HepG2 (cell line): Measurements from ENCODE around the gene SFT2D1. TPM values are rescaled to one million over a fixed set of nuclear protein-coding genes. Genes with fewer than 3 reads are reported as not detected.

Source experiments
- ARNTL ChIP-seq: sonication (generic); formaldehyde crosslinking; IDR thresholded peaks from 2 replicates; pipeline ENCODE4 v1.4.0; 2020; ENCODE audit warnings: mild to moderate bottlenecking, missing genetic modification reagents
- CAMTA2 ChIP-seq: sonication (generic); formaldehyde crosslinking; IDR thresholded peaks from 2 replicates; pipeline ENCODE4 v1.4.0; 2020; ENCODE audit warnings: mild to moderate bottlenecking, missing genetic modification reagents, borderline replicate concordance
- ELF1 ChIP-seq: sonication (generic); formaldehyde crosslinking; IDR thresholded peaks from 2 replicates; pipeline ENCODE4 v1.4.0; 2020; ENCODE audit warnings: missing genetic modification reagents
- GTF2F1 ChIP-seq: fragments of 150-350 bp; IDR thresholded peaks from 2 replicates; pipeline ENCODE4 v1.6.1; 2014; ENCODE audit warnings: low read length
- HNRNPK ChIP-seq: fragments of 200-400 bp; formaldehyde crosslinking; IDR thresholded peaks from 2 replicates; pipeline ENCODE4 v1.6.1; 2018; ENCODE audit warnings: low read length, low read depth, moderate library complexity, mild to moderate bottlenecking; ENCODE audit not compliant: poor library complexity, severe bottlenecking
- MXI1 ChIP-seq: IDR thresholded peaks from 3 replicates; pipeline ENCODE4 v1.6.1; 2012; ENCODE audit warnings: low read depth, low read length, inconsistent platforms, borderline replicate concordance
- MYPOP ChIP-seq: sonication (generic); formaldehyde crosslinking; IDR thresholded peaks from 2 replicates; pipeline ENCODE4 v1.8.1; 2023; ENCODE audit warnings: mild to moderate bottlenecking, moderate library complexity, missing genetic modification reagents
- NCOR1 ChIP-seq: fragments of 200-600 bp; sonication (generic); IDR thresholded peaks from 2 replicates; pipeline ENCODE4 v1.7.0; 2017; ENCODE audit warnings: antibody characterized with exemption, low read length, borderline replicate concordance
- PLRG1 ChIP-seq: fragments of 450-650 bp; conservative IDR thresholded peaks from 2 replicates; pipeline ENCODE4 v1.6.1; 2016
- TEF ChIP-seq: sonication (generic); formaldehyde crosslinking; IDR thresholded peaks from 2 replicates; pipeline ENCODE4 v1.5.0; 2020; ENCODE audit warnings: missing genetic modification reagents
- TIGD3 ChIP-seq: sonication (generic); formaldehyde crosslinking; IDR thresholded peaks from 2 replicates; pipeline ENCODE4 v1.5.1; 2020; ENCODE audit warnings: mild to moderate bottlenecking, missing genetic modification reagents, borderline replicate concordance
- ZNF326 ChIP-seq: sonication (generic); formaldehyde crosslinking; IDR thresholded peaks from 2 replicates; pipeline ENCODE4 v1.4.0; 2020; ENCODE audit warnings: missing genetic modification reagents, borderline replicate concordance
- ZNF639 ChIP-seq: conservative IDR thresholded peaks from 2 replicates; pipeline ENCODE4 v1.6.1; 2018; ENCODE audit warnings: missing genetic modification reagents
- ZNF773 ChIP-seq: sonication (generic); formaldehyde crosslinking; IDR thresholded peaks from 2 replicates; pipeline ENCODE4 v1.4.0; 2020; ENCODE audit warnings: missing genetic modification reagents, borderline replicate concordance
- polyA plus RNA-seq, 8 experiments: library from polyadenylated mRNA; depleted of rRNA in 3 of 8; stranded (reverse) in 7 of 8; unstranded in 1 of 8; fragments of >200 nt; fragmentation: Illumina TruSeq in 4 of 8; extraction: Trizol in 4 of 8; gene quantifications; 2 replicates each; pipeline versions ENCODE4 v1.2.1 to v1.2.3, GENCODE V29; 2011 to 2016; ENCODE audit warnings: low read depth in 4 of 8, missing spikeins in 1 of 8, mixed read lengths in 1 of 8; ENCODE audit not compliant: insufficient read depth in 1 of 8
- total RNA-seq, 5 experiments: library from RNA; depleted of rRNA; stranded (reverse); fragments of >200 nt; fragmentation: Illumina TruSeq; extraction: Trizol; gene quantifications; 2 replicates each; pipeline ENCODE4 v1.2.3, GENCODE V29; 2016; ENCODE audit warnings: low read depth in 1 of 5
- TF ChIP-seq, protein P1 (sequence below): sonication (generic); formaldehyde crosslinking; IDR thresholded peaks from 2 replicates; pipeline ENCODE4 v1.4.0; 2020; ENCODE audit warnings: mild to moderate bottlenecking, missing genetic modification reagents
- TF ChIP-seq, protein P2 (sequence below): sonication (generic); formaldehyde crosslinking; IDR thresholded peaks from 2 replicates; pipeline ENCODE4 v1.8.1; 2023; ENCODE audit warnings: mild to moderate bottlenecking, missing genetic modification reagents
- TF ChIP-seq, protein P3 (sequence below): sonication (generic); formaldehyde crosslinking; IDR thresholded peaks from 2 replicates; pipeline ENCODE4 v1.5.1; 2020; ENCODE audit warnings: mild to moderate bottlenecking, missing genetic modification reagents, moderate library complexity

Gene SFT2D1
- total and polyA plus RNA-seq, 2 of the 13 experiments (the other 11 are each of a cell fraction or from before 2014, with no cell fraction given): 115 to 147 TPM

GRCh38 chr6:166342349-166343149 lies at the start of gene SFT2D1 (continued):
- 0 out of 2 replicates have a peak, but pooled peaks have one; percentile 17 for TF ChIP-seq MYPOP
- TF ChIP-seq NCOR1: peak; percentile 33; the same call in 1 of the 2 replicates
- TF ChIP-seq, protein P1, sequence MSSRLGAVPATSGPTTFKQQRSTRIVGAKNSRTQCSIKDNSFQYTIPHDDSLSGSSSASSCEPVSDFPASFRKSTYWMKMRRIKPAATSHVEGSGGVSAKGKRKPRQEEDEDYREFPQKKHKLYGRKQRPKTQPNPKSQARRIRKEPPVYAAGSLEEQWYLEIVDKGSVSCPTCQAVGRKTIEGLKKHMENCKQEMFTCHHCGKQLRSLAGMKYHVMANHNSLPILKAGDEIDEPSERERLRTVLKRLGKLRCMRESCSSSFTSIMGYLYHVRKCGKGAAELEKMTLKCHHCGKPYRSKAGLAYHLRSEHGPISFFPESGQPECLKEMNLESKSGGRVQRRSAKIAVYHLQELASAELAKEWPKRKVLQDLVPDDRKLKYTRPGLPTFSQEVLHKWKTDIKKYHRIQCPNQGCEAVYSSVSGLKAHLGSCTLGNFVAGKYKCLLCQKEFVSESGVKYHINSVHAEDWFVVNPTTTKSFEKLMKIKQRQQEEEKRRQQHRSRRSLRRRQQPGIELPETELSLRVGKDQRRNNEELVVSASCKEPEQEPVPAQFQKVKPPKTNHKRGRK (CRISPR knock-in tag): no peak; the same call in none of the 2 replicates
- TF ChIP-seq HNRNPK: peak; percentile 55
- TF ChIP-seq, protein P2, sequence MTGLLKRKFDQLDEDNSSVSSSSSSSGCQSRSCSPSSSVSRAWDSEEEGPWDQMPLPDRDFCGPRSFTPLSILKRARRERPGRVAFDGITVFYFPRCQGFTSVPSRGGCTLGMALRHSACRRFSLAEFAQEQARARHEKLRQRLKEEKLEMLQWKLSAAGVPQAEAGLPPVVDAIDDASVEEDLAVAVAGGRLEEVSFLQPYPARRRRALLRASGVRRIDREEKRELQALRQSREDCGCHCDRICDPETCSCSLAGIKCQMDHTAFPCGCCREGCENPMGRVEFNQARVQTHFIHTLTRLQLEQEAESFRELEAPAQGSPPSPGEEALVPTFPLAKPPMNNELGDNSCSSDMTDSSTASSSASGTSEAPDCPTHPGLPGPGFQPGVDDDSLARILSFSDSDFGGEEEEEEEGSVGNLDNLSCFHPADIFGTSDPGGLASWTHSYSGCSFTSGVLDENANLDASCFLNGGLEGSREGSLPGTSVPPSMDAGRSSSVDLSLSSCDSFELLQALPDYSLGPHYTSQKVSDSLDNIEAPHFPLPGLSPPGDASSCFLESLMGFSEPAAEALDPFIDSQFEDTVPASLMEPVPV (CRISPR knock-in tag): peak; percentile 94; the same call in 1 of the 2 replicates
- TF ChIP-seq ELF1 (CRISPR knock-in tag): peak; percentile 98
- no peak for TF ChIP-seq ZNF326
- peak; percentile 97 for TF ChIP-seq CAMTA2 (CRISPR knock-in tag)
- TF ChIP-seq, protein P3, sequence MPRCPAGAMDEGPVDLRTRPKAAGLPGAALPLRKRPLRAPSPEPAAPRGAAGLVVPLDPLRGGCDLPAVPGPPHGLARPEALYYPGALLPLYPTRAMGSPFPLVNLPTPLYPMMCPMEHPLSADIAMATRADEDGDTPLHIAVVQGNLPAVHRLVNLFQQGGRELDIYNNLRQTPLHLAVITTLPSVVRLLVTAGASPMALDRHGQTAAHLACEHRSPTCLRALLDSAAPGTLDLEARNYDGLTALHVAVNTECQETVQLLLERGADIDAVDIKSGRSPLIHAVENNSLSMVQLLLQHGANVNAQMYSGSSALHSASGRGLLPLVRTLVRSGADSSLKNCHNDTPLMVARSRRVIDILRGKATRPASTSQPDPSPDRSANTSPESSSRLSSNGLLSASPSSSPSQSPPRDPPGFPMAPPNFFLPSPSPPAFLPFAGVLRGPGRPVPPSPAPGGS: peak; percentile 95
- peak; percentile 73; the same call in 1 of the 2 replicates for TF ChIP-seq TEF (CRISPR knock-in tag)
- TF ChIP-seq ZNF773 (CRISPR knock-in tag): peak; percentile 85; the same call in 1 of the 2 replicates
- no peak for TF ChIP-seq PLRG1
- peak; percentile 58; the same call in 1 of the 2 replicates for TF ChIP-seq ARNTL (CRISPR knock-in tag)
- no peak; the same call in 2 of the 3 replicates for TF ChIP-seq MXI1
- TF ChIP-seq GTF2F1: no peak
- TF ChIP-seq ZNF639: peak; percentile 79; the same call in 1 of the 2 replicates
- peak; percentile 95 for TF ChIP-seq TIGD3
